ENCODE measurements around the gene SLC22A8.
"Not testable (repeated sequence)": the region's sequence is repeated elsewhere in the genome, so short reads cannot be mapped to it uniquely, and the experiment has no call there.

The SLC22A8 gene

DNA sequence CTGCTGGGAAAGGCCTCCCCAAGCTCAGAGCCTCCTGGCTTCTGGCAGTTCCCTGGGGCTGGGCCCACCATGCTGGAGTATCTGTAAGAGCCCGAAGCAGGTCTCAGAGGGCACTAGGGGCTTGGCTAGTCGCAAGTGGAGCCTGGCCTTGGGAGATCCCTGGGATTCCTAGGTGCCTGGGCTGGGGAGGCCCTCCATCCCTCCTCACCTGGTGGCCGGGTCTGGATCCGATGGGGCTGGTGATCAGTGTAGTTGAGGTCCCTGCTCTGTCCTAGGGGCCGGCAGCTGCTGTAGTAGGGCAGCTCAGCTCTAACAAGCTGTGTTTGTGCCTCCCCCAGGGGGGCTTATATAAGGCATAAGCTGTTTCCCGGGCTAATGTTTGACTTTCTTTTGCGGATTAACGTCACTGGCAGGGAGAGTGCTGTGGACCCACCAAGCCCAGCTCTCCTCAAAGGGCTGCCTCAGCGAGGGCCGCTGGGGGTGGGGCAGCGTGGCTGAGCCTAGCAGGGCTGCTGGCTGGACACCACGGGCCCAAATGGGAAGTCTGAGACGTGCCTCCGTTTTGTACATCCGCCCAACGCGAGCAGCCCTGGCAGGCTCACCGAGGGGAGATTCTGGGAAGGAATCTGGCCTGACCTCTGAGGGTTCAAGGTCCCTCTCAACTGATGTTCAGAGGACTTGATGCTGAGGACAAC, at the start of gene SLC22A8:
TSS of gene SLC22A8 (minus strand) at position 321 of the 695 bp plus-strand sequence. CDS start 883 bp downstream, outside the sequence.
- no peaks in the 10 kb centered on the region for H3K36me3 ChIP-seq (ENCODE audit: insufficient read depth, low read length)
- H3K9ac ChIP-seq (ENCODE audit: low read depth, low read length), result no peak within 1 kb of the TSS
- peaks cover 4% of the 10 kb centered on the region; the same call in 1 of the 2 replicates for H3K4me1 ChIP-seq (ENCODE audit: insufficient read depth, low read length)
- H3K9me3 ChIP-seq (ENCODE audit: control insufficient read depth, insufficient read depth, low read length), result no peaks in the 10 kb centered on the region

DNA sequence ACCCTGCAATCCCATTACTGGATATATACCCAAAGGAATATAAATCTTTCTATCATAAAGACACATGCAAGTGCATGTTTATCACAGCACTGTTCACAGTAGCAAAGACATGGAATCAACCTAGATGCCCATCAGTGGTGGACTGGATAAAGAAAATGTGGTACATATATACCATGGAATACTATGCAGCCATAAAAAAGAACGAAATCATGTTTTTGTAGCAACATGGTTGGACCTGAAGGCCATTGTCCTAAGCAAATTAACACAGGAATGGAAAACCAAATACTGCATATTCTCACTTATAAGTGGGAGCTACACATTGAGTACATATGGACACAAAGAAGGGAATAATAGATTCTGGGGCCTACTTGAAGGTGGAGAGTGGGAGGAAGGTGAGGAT, 30.6 kb upstream of the SLC22A8 start:
- H3K4me1 ChIP-seq (ENCODE audit: insufficient read depth, low read length); H3K9ac ChIP-seq (ENCODE audit: low read depth, low read length); H3K9me3 ChIP-seq (ENCODE audit: control insufficient read depth, insufficient read depth, low read length); H3K36me3 ChIP-seq (ENCODE audit: insufficient read depth, low read length): not testable (repeated sequence)

- Histone ChIP-seq H3K36me3 (ENCODE audit: insufficient read depth, low read length) (no peaks in the 10 kb centered on the region), H3K9ac (ENCODE audit: low read depth, low read length) (no peak overlapping the region), H3K4me1 (ENCODE audit: insufficient read depth, low read length) (no peaks in the 10 kb centered on the region), H3K9me3 (ENCODE audit: control insufficient read depth, insufficient read depth, low read length) (no peaks in the 10 kb centered on the region)
Observed at GRCh38 chr11:63042596-63042995, 27.0 kb upstream of the SLC22A8 start.

DNA sequence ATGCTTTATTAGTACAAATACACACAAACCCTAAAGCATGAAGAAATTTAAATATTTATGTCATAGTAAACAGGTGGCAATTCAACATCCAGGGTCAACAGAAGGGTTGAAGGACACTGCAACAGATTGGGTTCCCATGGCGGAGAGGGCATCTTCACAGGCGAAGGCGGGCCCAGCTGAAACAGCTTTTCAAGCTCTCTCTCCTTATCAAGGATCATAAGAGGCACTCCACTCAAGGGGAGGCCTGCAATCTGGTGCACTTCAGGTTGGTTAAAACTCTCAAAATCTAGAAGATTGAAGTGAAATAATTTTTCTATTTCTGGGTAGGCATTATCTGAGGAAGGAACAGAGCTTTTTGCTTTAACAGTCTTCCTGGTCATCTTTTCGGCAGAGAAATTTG, 16.8 kb upstream of the SLC22A8 start:
- H3K36me3 ChIP-seq (ENCODE audit: insufficient read depth, low read length), result no peaks in the 10 kb centered on the region
- no peaks in the 10 kb centered on the region; the same call in 1 of the 2 replicates for H3K9me3 ChIP-seq (ENCODE audit: control insufficient read depth, insufficient read depth, low read length)
- no peaks in the 10 kb centered on the region for H3K4me1 ChIP-seq (ENCODE audit: insufficient read depth, low read length)
- no peak overlapping the region for H3K9ac ChIP-seq (ENCODE audit: low read depth, low read length)

DNA sequence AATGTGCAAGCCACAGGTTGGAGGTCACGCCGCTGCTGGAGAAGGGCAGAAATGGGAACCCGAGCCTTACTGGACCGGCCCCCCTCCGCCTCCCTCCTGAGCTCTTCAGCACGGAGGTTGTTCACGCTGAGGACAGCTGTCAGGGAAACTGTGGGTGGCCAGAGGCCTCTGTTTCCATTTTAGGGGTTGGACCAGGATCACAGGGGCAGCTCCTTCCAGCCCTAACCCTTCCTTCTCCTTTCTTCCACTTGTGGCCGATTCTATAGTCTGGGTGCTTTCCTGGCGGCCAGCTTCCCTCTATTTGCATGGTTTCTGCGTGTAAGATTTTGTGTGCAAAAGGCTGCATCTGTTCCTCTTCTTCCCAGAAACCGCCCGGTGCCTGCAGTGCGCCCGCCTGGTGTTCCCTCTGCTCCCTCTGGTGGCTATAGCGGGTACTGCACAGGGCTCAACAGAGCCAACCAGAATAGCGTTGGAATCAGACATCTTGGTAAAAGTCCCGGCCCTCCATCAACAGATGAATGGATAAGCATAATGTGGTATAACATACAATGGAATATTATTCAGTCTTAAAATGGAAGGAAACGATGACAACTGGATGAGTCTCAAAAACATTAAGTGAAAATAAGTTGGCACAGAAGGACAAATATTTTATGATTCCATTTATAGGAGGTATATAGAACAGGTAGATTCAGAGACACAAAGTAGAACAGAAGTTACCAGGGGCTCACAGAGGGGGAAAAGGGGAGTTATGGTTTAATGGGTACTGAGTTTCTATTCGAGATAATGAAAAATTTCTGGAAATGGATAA, 8.4 kb upstream of the SLC22A8 start:
- no peaks in the 10 kb centered on the region for H3K4me1 ChIP-seq (ENCODE audit: insufficient read depth, low read length)
- H3K36me3 ChIP-seq (ENCODE audit: insufficient read depth, low read length), result no peaks in the 10 kb centered on the region
- no peak overlapping the region for H3K9ac ChIP-seq (ENCODE audit: low read depth, low read length)
- H3K9me3 ChIP-seq (ENCODE audit: control insufficient read depth, insufficient read depth, low read length), result no peaks in the 10 kb centered on the region

GRCh38 chr11:63023222-63023814, 7.7 kb upstream of the SLC22A8 start:
- H3K9ac ChIP-seq (ENCODE audit: low read depth, low read length), result no peak overlapping the region
- H3K9me3 ChIP-seq (ENCODE audit: control insufficient read depth, insufficient read depth, low read length), result no peaks in the 10 kb centered on the region
- no peaks in the 10 kb centered on the region for H3K4me1 ChIP-seq (ENCODE audit: insufficient read depth, low read length)
- no peaks in the 10 kb centered on the region for H3K36me3 ChIP-seq (ENCODE audit: insufficient read depth, low read length)

GRCh38 chr11:63022441-63022840, 6.8 kb upstream of the SLC22A8 start:
- no peaks in the 10 kb centered on the region for H3K4me1 ChIP-seq (ENCODE audit: insufficient read depth, low read length)
- no peaks in the 10 kb centered on the region for H3K36me3 ChIP-seq (ENCODE audit: insufficient read depth, low read length)
- H3K9me3 ChIP-seq (ENCODE audit: control insufficient read depth, insufficient read depth, low read length), result no peaks in the 10 kb centered on the region
- H3K9ac ChIP-seq (ENCODE audit: low read depth, low read length), result no peak overlapping the region

- Histone ChIP-seq H3K36me3 (ENCODE audit: insufficient read depth, low read length) (no peaks in the 10 kb centered on the region), H3K4me1 (ENCODE audit: insufficient read depth, low read length) (0 out of 2 replicates have a peak, but pooled peaks cover 4% of the 10 kb centered on the region), H3K9me3 (ENCODE audit: control insufficient read depth, insufficient read depth, low read length) (no peaks in the 10 kb centered on the region), H3K9ac (ENCODE audit: low read depth, low read length) (no peak overlapping the region)
Observed at GRCh38 chr11:63020671-63021291, 5.1 kb upstream of the SLC22A8 start.

DNA sequence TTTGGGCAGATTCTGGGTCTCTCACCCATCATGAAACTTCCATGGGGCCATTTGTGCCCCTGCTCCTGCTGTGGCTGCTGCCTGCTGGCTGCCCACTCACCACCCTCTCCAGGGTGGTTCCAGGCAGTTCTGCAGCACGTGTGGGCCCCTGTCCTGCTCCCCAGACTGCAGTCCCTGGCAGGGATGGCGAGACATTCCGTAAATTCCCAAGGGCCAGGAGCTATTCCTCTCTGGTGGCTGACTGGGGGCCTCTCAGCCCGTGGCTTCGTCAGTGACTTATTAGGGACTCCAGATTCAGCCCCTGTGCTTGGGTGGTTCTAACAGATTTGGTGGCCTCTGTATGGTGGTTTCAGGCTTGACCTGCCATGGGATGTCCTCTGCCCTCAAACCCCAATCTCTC, 3.9 kb upstream of the SLC22A8 start:
- no peaks in the 10 kb centered on the region for H3K9me3 ChIP-seq (ENCODE audit: control insufficient read depth, insufficient read depth, low read length)
- no peaks in the 10 kb centered on the region for H3K36me3 ChIP-seq (ENCODE audit: insufficient read depth, low read length)
- peaks cover 4% of the 10 kb centered on the region; the same call in 1 of the 2 replicates for H3K4me1 ChIP-seq (ENCODE audit: insufficient read depth, low read length)
- H3K9ac ChIP-seq (ENCODE audit: low read depth, low read length), result no peak overlapping the region

- Histone ChIP-seq H3K9ac (ENCODE audit: low read depth, low read length) (no peak overlapping the region), H3K4me1 (ENCODE audit: insufficient read depth, low read length) (peaks cover 4% of the 10 kb centered on the region; the same call in 1 of the 2 replicates), H3K9me3 (ENCODE audit: control insufficient read depth, insufficient read depth, low read length) (no peaks in the 10 kb centered on the region), H3K36me3 (ENCODE audit: insufficient read depth, low read length) (no peaks in the 10 kb centered on the region)
Observed at GRCh38 chr11:63017306-63017974, 1.8 kb upstream of the SLC22A8 start.

GRCh38 chr11:63014408-63015055, 1.1 kb downstream of the SLC22A8 start:
- no peaks in the 10 kb centered on the region for H3K36me3 ChIP-seq (ENCODE audit: insufficient read depth, low read length)
- H3K9me3 ChIP-seq (ENCODE audit: control insufficient read depth, insufficient read depth, low read length), result no peaks in the 10 kb centered on the region
- H3K4me1 ChIP-seq (ENCODE audit: insufficient read depth, low read length), result peaks cover 4% of the 10 kb centered on the region; the same call in 1 of the 2 replicates
- no peak overlapping the region for H3K9ac ChIP-seq (ENCODE audit: low read depth, low read length)

DNA sequence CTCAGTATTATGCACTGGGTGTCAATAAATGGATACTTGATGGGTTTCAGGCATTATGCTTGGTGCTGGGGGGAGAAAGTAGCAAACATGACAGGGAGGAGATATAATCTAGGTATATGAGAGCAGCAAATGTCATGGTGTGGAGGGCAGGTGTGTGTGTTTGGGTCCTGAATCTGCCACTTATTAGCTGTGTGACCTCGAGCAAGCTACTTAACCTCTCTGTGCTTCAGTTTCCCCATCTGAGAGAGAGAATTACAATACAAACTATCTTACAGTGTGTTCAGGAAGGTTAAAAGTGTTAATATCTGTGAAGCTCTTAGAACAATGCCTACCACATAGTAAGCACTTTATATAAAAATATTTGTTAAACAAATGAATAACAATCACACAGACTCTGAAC, 2.8 kb downstream of the SLC22A8 start:
- H3K36me3 ChIP-seq (ENCODE audit: insufficient read depth, low read length), result no peaks in the 10 kb centered on the region
- H3K9ac ChIP-seq (ENCODE audit: low read depth, low read length), result no peak overlapping the region
- H3K9me3 ChIP-seq (ENCODE audit: control insufficient read depth, insufficient read depth, low read length), result no peaks in the 10 kb centered on the region
- H3K4me1 ChIP-seq (ENCODE audit: insufficient read depth, low read length), result peaks cover 9% of the 10 kb centered on the region; the same call in 1 of the 2 replicates

GRCh38 chr11:63012430-63012829, 3.2 kb downstream of the SLC22A8 start:
- no peaks in the 10 kb centered on the region for H3K9me3 ChIP-seq (ENCODE audit: control insufficient read depth, insufficient read depth, low read length)
- H3K36me3 ChIP-seq (ENCODE audit: insufficient read depth, low read length), result no peaks in the 10 kb centered on the region
- peaks cover 10% of the 10 kb centered on the region; the same call in 1 of the 2 replicates for H3K4me1 ChIP-seq (ENCODE audit: insufficient read depth, low read length)
- H3K9ac ChIP-seq (ENCODE audit: low read depth, low read length), result no peak overlapping the region
